Measurements from ENCODE around the gene IPCEF1.
"Not testable (repeated sequence)": the region's sequence is repeated elsewhere in the genome, so short reads cannot be mapped to it uniquely, and the experiment has no call there.

The IPCEF1 gene

DNA sequence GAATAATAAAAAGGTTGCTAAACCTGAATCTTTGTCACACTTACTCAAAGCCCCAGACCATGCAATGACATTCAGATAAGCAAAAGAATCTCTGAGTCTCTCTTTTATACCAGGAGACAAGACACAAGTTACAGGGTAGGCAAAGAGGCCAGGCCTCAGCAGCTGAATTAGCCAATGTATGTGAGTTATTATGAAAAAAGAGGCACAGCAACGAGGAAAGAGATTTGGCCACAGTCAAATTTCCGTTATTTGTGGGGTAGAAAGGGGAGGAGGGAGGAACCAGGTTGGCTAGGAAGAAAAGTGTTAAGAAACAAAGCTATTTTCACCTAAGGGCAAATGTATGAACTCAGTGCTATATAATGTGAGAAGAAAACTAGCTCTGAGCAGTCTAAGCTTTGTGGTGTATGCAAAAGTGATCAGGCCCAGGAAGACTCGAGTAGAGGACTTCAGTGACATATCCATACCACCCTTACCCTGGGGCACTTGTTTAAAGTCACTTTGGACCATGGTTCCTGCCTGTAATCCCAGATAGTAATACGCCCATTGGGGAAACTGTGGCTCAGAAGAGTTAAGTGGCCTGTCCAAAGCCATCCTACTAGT lies 19.1 kb downstream of the IPCEF1 start:
- no peak overlapping the region for H3K4me3 ChIP-seq (ENCODE audit: low read depth, low read length)

DNA sequence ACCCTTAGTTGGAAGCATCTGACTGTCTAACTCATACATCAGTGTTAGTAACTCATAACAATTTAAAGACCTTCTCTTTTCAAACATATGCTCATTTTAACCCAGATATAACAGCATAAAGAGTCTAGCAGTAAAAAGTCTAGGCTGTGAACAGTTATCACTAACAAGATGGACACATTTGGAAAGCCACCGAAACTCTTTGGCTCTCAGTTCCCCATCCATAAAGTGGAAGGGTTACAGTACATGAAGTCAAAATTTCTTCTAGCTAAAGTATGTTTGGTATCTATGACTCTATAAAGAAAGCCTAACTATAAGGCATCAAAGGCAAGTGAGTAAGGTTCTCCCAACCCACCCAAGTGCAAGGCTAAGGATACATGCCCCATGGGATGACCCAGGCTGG lies 22.5 kb downstream of the IPCEF1 start:
- H3K4me3 ChIP-seq (ENCODE audit: low read depth, low read length), result not testable (repeated sequence)

DNA sequence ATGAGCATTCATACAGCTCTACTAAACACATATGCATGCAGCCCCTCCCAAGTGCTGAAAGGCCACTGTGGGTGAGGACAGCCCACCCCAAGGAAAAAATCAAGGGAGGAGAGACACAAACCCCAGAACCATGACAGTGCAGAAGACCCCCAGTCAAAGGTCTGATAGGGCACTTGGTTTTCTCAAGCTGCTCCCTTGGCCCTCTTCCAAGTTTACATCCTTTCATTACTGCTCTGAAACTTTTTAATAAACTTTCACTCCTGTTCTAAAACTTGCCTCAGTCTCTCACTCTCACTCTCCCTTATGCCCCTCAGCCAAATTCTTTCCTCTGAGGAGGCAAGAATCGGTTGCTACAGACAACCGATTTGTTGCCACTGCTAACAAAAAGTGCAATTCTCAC lies 24.9 kb downstream of the IPCEF1 start:
- H3K4me3 ChIP-seq (ENCODE audit: low read depth, low read length), result no peak overlapping the region

DNA sequence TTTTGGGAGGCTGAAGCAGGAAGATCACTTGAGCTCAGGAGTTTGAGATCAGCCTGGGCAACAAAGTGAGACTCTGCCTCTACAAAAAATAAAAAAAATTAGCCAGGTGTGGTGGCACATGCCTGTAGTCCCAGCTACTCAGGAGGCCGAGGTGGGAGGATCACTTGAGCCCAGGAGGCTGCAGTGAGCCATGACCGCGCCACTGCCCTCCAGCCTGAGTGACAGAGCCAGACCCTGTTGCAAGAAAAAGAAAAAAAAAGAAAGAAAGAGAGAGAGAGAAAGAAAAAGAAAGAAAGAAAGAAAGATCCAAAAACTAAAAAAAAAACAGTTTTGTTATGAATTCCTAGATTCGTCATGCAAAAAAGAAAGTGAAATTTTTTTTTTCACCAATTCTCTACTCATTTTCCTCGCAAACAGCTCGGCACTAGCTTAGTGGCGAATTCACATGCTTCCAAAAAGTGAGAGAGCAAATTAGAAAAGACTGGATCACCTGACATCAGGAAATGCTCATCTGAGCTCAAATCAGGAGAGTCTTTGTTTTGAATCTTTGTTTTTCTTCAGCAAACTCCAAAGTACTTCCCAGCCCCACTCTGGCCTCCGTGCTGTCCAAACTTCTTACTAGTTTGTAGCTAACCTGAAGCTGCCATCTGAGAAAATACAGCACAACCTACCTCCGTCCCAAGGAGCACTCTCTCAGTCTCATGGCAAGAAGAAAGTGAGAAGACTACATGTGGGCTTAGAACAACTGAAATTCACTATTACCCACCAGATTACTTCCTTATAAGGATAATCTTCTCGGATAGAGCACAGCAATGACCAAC lies 27.0 kb downstream of the IPCEF1 start:
- no peak overlapping the region for H3K4me3 ChIP-seq (ENCODE audit: low read depth, low read length)

DNA sequence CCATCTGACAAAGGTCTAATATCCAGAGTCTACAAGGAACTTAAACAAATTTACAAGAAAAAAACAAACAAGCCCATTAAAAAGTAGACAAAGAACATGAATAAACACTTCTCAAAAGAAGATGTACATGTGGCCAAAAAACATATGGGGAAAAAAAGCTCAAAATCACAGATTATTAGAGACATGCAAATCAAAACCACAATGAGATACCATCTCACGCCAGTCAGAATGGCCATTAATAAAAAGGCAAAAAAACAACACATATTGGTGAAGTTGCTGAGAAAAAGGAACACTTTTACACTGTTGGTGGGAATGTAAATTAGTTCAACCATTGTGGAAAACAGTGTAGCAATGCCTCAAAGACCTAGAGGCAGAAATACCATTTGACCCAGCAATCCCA lies 29.3 kb downstream of the IPCEF1 start:
- not testable (repeated sequence) for H3K4me3 ChIP-seq (ENCODE audit: low read depth, low read length)

DNA sequence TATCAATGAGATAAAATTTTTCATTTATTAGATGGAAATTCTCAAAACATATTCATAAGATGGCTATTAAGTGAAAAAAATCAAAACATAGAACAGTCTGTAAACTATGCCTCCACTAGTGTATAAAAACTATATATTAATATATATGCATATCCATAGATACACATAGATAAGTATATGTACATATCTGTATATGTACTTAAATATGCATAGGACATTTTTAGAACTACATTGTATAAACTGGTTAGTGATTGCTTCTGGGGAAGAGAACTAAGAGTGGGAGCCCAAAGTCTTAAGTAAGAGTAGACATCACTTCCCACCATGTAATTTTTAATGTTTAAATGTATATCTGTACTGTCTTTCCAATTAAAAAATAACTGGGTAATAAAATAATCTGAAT lies 31.5 kb downstream of the IPCEF1 start:
- no peak overlapping the region for H3K4me3 ChIP-seq (ENCODE audit: low read depth, low read length)

DNA sequence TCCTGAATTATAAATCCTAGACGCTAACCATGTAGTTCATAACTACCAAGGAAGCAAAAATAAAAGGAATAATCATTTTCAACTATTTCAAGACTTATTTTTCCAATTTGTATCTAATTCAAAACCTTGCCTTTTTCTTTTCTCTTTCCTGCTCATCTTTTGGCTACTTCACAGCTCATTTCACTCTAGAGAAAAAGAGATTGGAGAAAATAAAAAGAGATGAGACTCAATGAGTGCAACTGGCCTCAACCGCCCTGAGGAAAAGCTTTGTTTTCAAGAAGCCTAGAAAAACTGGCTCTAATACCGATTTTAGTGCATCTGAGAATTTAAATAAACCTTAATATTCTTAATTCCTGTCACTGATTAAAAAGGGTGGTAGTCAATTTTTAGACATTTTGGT lies 36.4 kb downstream of the IPCEF1 start:
- H3K4me3 ChIP-seq (ENCODE audit: low read depth, low read length), result no peak overlapping the region

DNA sequence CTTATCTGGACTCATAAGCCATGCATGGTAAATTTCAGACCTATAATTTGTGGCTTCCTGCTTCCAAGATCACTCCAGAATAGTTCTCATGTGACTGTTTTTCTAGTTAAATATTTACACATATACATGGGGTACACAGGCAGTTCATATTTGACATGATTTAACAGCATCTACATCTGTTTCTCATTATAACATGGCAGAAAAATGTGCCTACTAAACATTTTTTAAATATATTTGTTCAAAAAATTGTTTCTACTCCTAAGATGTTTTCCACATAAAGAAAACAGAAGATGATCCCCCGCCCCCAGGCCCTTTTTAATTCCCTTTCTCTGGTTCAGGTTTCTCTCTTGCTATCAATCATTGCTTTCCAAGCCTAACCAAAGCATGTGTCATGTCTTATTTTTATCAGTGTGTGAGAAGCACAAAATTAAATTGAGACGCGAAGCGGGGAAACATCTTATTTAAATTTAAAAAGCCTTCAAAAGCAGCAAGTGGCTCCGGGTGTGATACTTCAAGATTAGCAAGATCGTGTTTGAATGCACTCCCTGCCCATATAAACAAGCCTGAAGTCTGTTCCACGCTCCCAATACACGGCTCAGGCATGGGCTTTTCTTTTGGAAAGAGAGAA lies 37.3 kb downstream of the IPCEF1 start:
- H3K4me3 ChIP-seq (ENCODE audit: low read depth, low read length), result no peak overlapping the region

DNA sequence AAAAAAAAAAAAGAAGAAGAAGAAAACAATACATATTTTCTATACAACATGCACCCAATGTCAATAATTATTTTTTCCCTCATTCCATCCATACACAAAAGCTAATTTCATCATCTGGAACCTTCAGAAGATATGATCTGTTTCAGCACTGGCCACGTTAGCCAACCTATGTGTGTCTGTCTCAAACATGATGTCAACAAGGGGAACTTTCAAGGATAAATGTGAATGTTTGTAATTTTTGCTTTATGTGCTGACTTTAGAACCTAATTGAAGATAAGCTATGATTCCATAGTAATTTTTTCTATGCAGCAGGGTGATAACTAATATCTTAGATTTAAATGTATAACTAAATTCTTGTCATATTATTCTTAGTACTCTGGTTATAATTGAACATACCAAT lies 37.9 kb downstream of the IPCEF1 start:
- H3K4me3 ChIP-seq (ENCODE audit: low read depth, low read length), result no peak overlapping the region

DNA sequence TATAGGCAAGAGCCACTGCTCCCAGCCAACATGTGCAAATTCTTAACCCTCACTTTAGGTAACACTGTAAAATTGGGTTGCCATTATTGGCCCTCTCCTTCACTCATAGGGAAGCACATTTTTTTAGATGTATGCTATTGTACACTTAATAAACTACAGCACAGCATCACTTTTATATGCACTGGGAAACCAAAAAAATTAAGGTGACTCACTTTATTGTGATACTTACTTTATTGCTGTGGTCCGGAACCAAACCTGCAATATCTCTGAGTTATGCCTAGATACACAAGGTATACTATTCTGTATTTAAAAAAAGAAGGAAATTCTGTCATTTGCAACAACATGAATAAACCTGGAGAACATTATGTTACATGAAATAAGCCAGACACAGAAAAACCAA lies 40.5 kb downstream of the IPCEF1 start:
- no peak overlapping the region for H3K4me3 ChIP-seq (ENCODE audit: low read depth, low read length)

DNA sequence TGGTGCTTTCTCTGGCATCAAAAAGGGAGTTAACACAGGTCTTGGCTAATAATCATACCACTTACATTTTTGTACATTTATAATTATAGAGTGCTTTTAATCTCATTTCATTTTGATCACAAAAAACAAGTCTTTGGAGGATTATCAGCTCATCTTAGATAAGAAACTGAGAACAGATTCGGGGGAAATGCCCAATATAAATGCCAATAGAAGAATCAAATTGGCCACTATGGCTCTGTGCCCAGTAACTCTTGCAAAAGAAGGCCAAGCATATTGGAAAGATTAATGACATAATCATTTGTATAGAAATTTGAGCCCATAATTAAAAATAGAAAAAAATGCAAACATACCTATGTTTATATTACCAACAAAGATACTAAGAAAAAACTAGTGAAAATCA lies 42.5 kb downstream of the IPCEF1 start:
- no peak overlapping the region for H3K4me3 ChIP-seq (ENCODE audit: low read depth, low read length)

DNA sequence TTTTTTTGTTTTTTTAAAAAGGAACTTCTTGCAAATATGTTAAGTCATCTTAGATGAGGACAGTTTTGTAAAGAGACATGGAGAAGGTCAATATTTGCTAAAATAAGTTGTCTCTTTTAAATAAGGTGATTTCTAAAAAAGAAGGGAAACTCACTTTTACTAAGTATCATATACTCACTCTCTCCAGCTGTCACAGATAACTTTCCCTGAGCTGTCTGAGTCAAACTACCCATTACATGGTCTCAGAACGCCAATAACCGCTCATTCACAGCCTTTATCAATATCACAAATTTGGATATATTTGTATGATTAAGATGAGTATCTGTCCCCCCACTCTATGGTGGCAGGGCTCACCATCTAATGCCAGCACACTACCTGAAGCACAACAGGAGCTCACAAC lies 47.6 kb downstream of the IPCEF1 start:
- no peak overlapping the region for H3K4me3 ChIP-seq (ENCODE audit: low read depth, low read length)

DNA sequence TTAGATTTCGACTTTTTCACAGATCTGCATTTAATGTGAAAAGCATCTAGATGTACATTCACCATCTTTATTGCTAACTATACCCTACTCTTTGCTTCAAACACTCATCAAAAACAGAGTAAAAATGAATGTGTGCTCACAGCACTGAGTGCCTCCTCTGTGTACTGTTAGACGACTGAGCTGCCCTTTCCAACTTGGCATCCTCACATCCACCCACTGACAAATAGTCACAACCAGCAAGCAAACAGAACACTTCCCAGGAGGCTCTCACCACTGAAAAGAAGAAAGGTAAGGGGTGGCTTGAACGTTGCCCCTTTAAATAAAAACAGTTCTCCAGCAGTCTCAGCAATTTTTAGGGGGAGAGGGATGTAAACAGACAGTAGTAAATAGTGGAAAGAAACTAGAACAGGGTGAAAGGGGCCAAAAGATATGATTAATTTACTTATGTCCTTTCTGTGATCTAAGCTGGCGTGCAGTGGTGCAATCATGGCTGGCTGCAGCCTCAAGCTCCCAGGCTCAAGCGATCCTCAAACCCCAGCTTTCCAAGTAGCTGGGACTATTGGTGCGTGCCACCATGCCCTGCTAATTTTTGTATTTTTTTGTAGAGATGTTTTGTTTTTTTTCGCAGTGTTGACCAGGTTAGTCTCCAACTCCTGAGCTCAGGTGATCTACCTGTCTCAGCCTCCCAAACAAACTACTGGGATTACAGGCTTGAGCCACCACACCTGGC lies 48.7 kb downstream of the IPCEF1 start:
- no peak overlapping the region for H3K4me3 ChIP-seq (ENCODE audit: low read depth, low read length)

DNA sequence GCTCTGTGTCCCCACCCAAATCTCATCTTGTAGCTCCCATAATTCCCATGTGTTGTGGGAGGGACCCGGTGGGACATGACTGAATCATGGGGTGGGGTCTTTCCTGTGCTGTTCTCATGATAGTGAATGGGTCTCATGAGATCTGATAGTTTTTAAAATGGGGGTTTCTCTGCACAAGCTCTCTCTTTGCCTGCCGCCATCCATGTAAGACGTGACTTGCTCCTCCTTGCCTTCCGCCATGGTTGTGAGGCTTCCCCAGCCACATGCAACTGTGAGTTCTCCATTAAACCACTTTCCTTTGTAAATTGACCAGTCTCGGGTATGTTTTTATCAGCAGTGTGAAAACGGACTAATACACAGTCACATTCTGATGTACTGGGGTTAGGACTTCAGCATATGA lies 49.5 kb downstream of the IPCEF1 start:
- H3K4me3 ChIP-seq (ENCODE audit: low read depth, low read length), result not testable (repeated sequence)

DNA sequence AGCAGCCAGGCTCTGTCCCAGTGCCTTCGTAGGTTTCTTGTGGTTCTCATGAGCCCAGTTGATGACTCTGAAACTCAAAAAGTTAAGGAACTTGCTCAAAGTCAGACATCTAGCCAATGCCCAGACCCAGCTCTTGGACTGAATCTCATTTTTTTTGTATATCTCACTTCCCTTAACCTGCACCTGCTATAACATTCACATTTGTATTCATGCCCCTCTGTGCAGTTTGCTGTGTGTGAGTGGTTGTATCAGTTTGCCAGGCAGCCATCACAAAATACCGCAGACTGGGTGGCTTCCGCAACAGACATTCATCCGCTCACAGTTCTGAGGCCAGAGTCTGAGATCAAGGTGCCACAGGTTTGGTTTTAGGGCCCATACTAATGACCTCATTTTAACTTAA lies 49.9 kb downstream of the IPCEF1 start:
- no peak overlapping the region for H3K4me3 ChIP-seq (ENCODE audit: low read depth, low read length)

DNA sequence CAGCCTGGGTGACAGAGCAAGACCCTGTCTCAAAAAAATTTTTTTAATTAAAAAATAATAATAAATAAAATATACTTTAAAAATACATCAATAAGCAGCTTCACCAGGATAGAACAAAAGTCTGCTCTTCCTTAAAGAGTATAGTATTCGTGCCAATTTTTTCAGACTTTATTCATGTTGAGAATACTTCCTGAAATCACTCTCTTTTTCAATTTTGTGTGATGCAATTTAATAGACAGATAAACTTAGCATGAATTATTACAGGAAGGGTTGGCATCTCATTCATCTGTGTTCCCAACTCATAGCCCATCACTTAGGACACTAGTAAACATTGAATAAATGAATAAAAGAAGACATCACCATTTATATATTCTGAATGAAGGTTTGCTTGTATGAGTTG lies 52.4 kb downstream of the IPCEF1 start:
- H3K4me3 ChIP-seq (ENCODE audit: low read depth, low read length), result no peak overlapping the region

DNA sequence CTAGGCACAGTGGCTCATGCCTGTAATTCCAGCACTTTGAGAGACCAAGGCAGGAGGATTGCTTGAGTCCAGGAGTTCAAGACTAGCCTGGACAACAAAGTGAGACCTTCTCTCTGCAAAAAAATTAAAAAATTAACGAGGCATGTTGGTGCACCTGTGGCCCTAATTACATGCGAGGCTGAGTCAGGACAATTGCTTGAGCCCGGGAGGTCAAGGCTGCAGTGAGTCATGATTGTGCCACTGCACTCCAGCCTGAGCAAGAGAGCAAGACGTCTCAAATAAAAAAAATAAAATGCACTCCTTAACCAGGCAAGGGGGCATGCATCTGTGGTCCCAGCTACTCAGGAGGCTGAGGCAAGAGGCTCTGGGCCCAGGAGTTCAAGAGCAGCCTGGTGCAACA lies 53.0 kb downstream of the IPCEF1 start:
- not testable (repeated sequence) for H3K4me3 ChIP-seq (ENCODE audit: low read depth, low read length)

DNA sequence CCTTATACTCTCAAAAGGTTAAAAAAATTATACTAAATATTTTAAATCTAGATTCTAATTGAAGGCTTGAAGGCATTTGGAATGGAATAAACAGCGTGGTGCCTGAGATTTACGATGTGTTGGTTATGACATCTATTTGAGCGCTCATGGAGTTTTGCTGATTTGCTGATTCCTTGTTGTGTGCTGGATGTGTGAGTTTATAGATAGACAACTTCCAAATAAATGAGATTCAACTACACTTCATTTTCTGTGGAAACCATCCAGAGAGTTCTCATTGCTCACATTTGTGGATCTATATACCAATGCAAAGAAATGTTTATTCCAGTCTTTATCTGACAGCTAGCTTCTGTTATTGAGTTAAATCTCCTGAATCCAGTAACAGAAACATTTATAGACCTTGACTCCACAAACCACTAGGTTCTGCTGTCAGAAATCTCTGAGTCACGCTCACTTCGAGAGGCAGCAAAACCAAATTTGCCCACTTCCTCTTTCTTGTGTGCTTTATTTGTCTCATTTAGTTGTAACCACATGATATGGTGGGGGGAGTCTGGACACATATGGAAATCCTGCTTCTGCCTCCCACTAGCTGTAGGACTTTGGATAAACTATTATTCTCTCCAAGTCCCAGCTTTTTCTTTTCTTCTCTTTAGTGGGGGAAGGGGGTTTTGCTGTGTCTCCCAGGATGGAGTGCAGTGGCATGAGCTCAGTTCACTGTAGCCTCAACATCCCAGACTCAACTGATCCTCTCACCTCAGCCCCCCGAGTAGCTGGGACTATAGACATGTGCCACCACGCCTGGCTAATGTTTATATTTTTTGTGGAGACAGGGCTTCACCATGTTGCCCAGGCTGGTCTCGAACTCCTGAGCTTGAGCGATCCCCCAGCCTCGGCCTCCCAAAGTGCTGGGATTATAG lies 54.5 kb downstream of the IPCEF1 start:
- H3K4me3 ChIP-seq (ENCODE audit: low read depth, low read length), result no peak overlapping the region

DNA sequence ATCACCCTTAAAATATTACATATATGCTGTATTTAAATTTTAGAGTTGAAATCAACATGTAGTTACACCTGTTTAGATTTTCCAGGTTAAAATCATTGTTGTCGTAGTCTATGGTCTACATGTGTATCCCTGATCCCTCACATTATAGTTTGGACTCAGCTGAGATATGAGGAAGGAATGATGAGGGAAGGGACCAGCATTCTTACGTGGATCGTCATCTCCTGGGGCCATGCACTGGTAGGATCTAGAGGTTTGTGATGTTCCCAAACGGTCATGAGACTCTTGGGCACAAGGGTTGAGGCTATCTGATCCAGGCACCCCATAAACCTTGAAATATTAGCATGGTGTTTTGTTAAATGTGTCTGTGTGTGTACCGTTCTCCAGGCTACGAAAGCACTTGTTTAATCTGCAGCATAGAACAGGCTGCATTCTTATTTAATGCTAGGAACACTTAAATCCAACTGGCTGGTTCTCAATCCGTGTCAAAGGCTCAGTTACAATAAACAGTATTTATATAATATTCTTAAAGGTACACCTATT lies 55.4 kb downstream of the IPCEF1 start:
- no peak overlapping the region for H3K4me3 ChIP-seq (ENCODE audit: low read depth, low read length)

DNA sequence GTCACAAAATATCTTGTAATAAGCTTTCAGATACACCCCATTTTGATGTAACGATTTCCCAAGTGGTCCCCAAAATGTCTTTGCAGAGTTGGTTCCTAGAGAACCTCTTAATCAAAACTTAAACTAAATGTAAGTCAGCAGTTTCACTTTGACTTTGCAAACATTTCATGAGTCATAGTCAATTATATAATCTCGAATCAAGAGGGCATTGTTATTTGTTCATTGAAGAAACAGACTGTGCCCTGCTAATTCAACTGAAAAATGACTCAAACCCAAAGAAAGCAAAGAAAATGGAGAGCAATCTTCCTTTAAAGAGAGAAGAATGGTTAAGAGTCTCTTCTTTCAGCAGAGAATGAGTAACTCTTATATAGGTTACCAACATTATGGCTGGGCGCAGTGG lies 58.3 kb downstream of the IPCEF1 start:
- no peak overlapping the region for H3K4me3 ChIP-seq (ENCODE audit: low read depth, low read length)
